ENCODE measurements around the gene DMAP1. TPM values are rescaled to one million over a fixed set of nuclear protein-coding genes. Genes with fewer than 3 reads are reported as not detected.

DMAP1 gene
- total RNA-seq: 17.7 and 22.1 TPM in 2 replicates

GRCh38 chr1:44213222-44214112 lies at the start of gene DMAP1:
DMAP1 (plus strand) TSS chr1:44213471; CDS start chr1:44213754, 283 bp downstream.

Other genes with a start within 250 kb of the DMAP1 start
- 10.6 and 12.6 TPM in 2 replicates for gene DPH2, start 243.5 kb upstream of the DMAP1 start, total RNA-seq
- gene ATP6V0B, start 238.5 kb upstream of the DMAP1 start, total RNA-seq: 115 and 150 TPM in 2 replicates
- gene B4GALT2, start 234.3 kb upstream of the DMAP1 start, total RNA-seq: 70.5 and 72.9 TPM in 2 replicates
- 4.0 and 4.8 TPM in 2 replicates for gene CCDC24, start 221.9 kb upstream of the DMAP1 start, total RNA-seq
- gene SLC6A9, start 182.0 kb upstream of the DMAP1 start, total RNA-seq: 5.1 and 5.3 TPM in 2 replicates
- 0.06 and 0.26 TPM in 2 replicates for gene KLF17, start 94.7 kb upstream of the DMAP1 start, total RNA-seq
- gene KLF18, start 71.8 kb upstream of the DMAP1 start, total RNA-seq: not detected in 2 replicates
- 34.8 and 39.0 TPM in 2 replicates for gene ERI3, start 141.8 kb downstream of the DMAP1 start, total RNA-seq
- gene RNF220, start 191.8 kb downstream of the DMAP1 start, total RNA-seq: 50.2 and 55.6 TPM in 2 replicates